Panc1 (cell line): ENCODE results near the gene ACACB. TPM values are rescaled to one million over a fixed set of nuclear protein-coding genes. Genes with fewer than 3 reads are reported as not detected.

Source experiments
- ATAC-seq: fragments of 200-7000 bp; cut with Tn5 transposase; 2 replicates; pipeline ENCODE4 v1.9.1; 2020; ENCODE audit warnings: mild to moderate bottlenecking, moderate library complexity
- BruUV-seq: library from RNA; stranded (reverse); fragments of 400-500 nt; replicated peaks from 2 replicates; lab custom pipeline; 2021; lab: Mats Ljungman, UMichigan
- CTCF ChIA-PET: fragments of 300-600 bp; sonication (Branson Sonifier 250); formaldehyde crosslinking; loops from one replicate; lab custom pipeline; 2022; ENCODE audit warnings: antibody characterized with exemption; lab: Charles Lee
- POLR2A ChIA-PET: fragments of 300-600 bp; sonication (Branson Sonifier 250); formaldehyde crosslinking; loops from one replicate; lab custom pipeline; 2022; ENCODE audit warnings: antibody characterized with exemption; lab: Charles Lee
- DNase-seq: peaks from one replicate; pipeline ENCODE4 v3.0.0-alpha.2; 2010; ENCODE audit warnings: low read depth, low spot score
- H3K27ac ChIP-seq: 2 replicates; pipeline ENCODE4 v1.5.1; 2011; ENCODE audit warnings: mild to moderate bottlenecking, low read length, inconsistent platforms
- H3K27me3 ChIP-seq: fragments of 200-500 bp; sonication (Bioruptor generic); 2 replicates; pipeline ENCODE4 v1.6.0; 2014; ENCODE audit warnings: low read length, inconsistent platforms; ENCODE audit not compliant: control insufficient read depth, insufficient read depth
- H3K36me3 ChIP-seq: fragments of 200-500 bp; sonication (Bioruptor generic); 2 replicates; pipeline ENCODE4 v1.5.1; 2014; ENCODE audit warnings: inconsistent platforms, mild to moderate bottlenecking, low read length, moderate library complexity; ENCODE audit not compliant: control insufficient read depth, insufficient read depth
- H3K4me1 ChIP-seq: 2 replicates; pipeline ENCODE4 v1.5.1; 2011; ENCODE audit warnings: inconsistent platforms, mild to moderate bottlenecking, low read length, moderate library complexity; ENCODE audit not compliant: control insufficient read depth, insufficient read depth
- H3K4me3 ChIP-seq, 2 experiments: 2 replicates each; pipeline ENCODE4 v1.5.1; 2011 to 2012; ENCODE audit warnings: low read depth in 2 of 2, low read length in 2 of 2, mild to moderate bottlenecking in 2 of 2, inconsistent platforms in 1 of 2, moderate library complexity in 1 of 2
- H3K9me3 ChIP-seq: fragments of 200-500 bp; sonication (Bioruptor generic); 2 replicates; pipeline ENCODE4 v1.5.1; 2014; ENCODE audit warnings: low read depth, mild to moderate bottlenecking, inconsistent platforms, low read length, moderate library complexity; ENCODE audit not compliant: control insufficient read depth, insufficient read depth
- CTCF ChIP-seq: fragments of 450-650 bp; IDR thresholded peaks from 2 replicates; pipeline ENCODE4 v1.5.1; 2017; ENCODE audit warnings: mild to moderate bottlenecking
- POLR2AphosphoS5 ChIP-seq: IDR thresholded peaks from 2 replicates; pipeline ENCODE4 v1.6.1; 2012; ENCODE audit warnings: mild to moderate bottlenecking, low read depth, low read length, moderate library complexity
- REST ChIP-seq, 2 experiments: IDR thresholded peaks; 2 replicates each; pipeline ENCODE4 v1.6.1; 2011 to 2012; ENCODE audit warnings: low read depth in 2 of 2, control low read depth in 1 of 2, low read length in 1 of 2, mild to moderate bottlenecking in 1 of 2, moderate library complexity in 1 of 2; ENCODE audit not compliant: insufficient read depth in 1 of 2
- SIN3A ChIP-seq: IDR thresholded peaks from 2 replicates; pipeline ENCODE4 v1.6.1; 2012; ENCODE audit warnings: low read depth, mild to moderate bottlenecking, low read length, moderate library complexity, borderline replicate concordance; ENCODE audit not compliant: insufficient read depth
- TCF7L2 ChIP-seq: IDR thresholded peaks from 2 replicates; pipeline ENCODE4 v1.6.1; 2011; ENCODE audit warnings: mild to moderate bottlenecking, low read depth, low read length, inconsistent platforms
- in situ Hi-C: cut with HindIII; loops from 2 replicates; pipeline ENCODE4 v1.10.0; 2016; ENCODE audit warnings: low sequenced_read_pairs, low pct_unique_long_range_greater_than_20kb
- intact Hi-C: fragments of 100-400 bp; cut with micrococcal nuclease; formaldehyde crosslinking; loops from one replicate; pipeline ENCODE4 v1.10.0; 2022; ENCODE audit not compliant: unreplicated experiment
- total RNA-seq: library from RNA; stranded (reverse); gene quantifications from one replicate; pipeline ENCODE4 v1.2.1, GENCODE V29; 2021; ENCODE audit not compliant: unreplicated experiment

Gene ACACB
- total RNA-seq, 1 experiment from 2014 or later = 12.3 TPM

- ATAC-seq (no peak), DNase-seq (no peak)
- Histone ChIP-seq H3K4me3 (no peak overlapping the region), H3K9me3 (no peaks in the 10 kb centered on the region), H3K27me3 (no peaks in the 10 kb centered on the region), H3K27ac (no peak overlapping the region), H3K36me3 (no peaks in the 10 kb centered on the region), H3K4me1 (peaks cover 9% of the 10 kb centered on the region; the same call in 1 of the 2 replicates)
- intact Hi-C loops (loop anchor here (10.0 kb wide), 1 partner anchor 138 kb away; no protein-coding TSS in a partner anchor), in situ Hi-C loops (no loop called here)
- BruUV-seq = no TSS peak
- TF ChIP-seq SIN3A = no peak
- TF ChIP-seq REST (IDR thresholded peaks at IDR 0.05; ENCODE audit: insufficient read depth in 1 of 2, low read depth in 2 of 2, low read length in 1 of 2) = no peak
- TF ChIP-seq POLR2AphosphoS5 = no peak
- no peak for TF ChIP-seq CTCF
- no peak for TF ChIP-seq TCF7L2
- POLR2A ChIA-PET = no interaction called here
- CTCF ChIA-PET = interaction anchor here (0.6 kb wide), 1 partner anchor 220 kb away, joined by 3 read pairs; no protein-coding TSS in a partner anchor
Measured at GRCh38 chr12:109116611-109116949, 193 bp downstream of the ACACB start.

- DNase-seq (no peak), ATAC-seq (no peak)
- H3K4me1 ChIP-seq = no peaks in the 10 kb centered on the region
- no TSS peak for BruUV-seq
- intact Hi-C loops (no loop called here), in situ Hi-C loops (no loop called here)
- no peak for TF ChIP-seq SIN3A
- TF ChIP-seq REST (IDR thresholded peaks at IDR 0.05; ENCODE audit: insufficient read depth in 1 of 2, low read depth in 2 of 2, low read length in 1 of 2) = no peak
- TF ChIP-seq POLR2AphosphoS5 = no peak
- no peak for TF ChIP-seq TCF7L2
- no peak for TF ChIP-seq CTCF
- ChIA-PET POLR2A (interaction anchor here (0.7 kb wide), 1 partner anchor 35 kb away, joined by 9 read pairs; no protein-coding TSS in a partner anchor), CTCF (no interaction called here)
- no peaks in the 10 kb centered on the region for H3K27me3 ChIP-seq
- no peaks in the 10 kb centered on the region for H3K36me3 ChIP-seq
- no peak overlapping the region for H3K4me3 ChIP-seq
- no peaks in the 10 kb centered on the region for H3K9me3 ChIP-seq
- no peak overlapping the region for H3K27ac ChIP-seq
Measured at GRCh38 chr12:109120095-109120494, 3.7 kb downstream of the ACACB start.
